Astrocyte of the cerebellum (primary cell): ENCODE results near the gene HHATL.

ENCODE experiments used
- DNase-seq: peaks from one replicate; pipeline ENCODE4 v3.0.0-alpha.2; 2011; ENCODE audit warnings: low read depth
- H3K4me3 ChIP-seq: 2 replicates; pipeline ENCODE4 v1.5.1; 2011; ENCODE audit warnings: mild to moderate bottlenecking, low read depth, low read length, moderate library complexity
- in situ Hi-C: cut with HindIII; loops from 2 replicates; pipeline ENCODE4 v1.10.0; 2017; ENCODE audit warnings: low sequenced_read_pairs
- TF ChIP-seq, protein P1 (sequence below): IDR thresholded peaks from 2 replicates; pipeline ENCODE4 v1.5.1; 2012; ENCODE audit warnings: low read length, low read depth, moderate library complexity, mild to moderate bottlenecking; ENCODE audit errors: missing control alignments

The HHATL gene

DNA sequence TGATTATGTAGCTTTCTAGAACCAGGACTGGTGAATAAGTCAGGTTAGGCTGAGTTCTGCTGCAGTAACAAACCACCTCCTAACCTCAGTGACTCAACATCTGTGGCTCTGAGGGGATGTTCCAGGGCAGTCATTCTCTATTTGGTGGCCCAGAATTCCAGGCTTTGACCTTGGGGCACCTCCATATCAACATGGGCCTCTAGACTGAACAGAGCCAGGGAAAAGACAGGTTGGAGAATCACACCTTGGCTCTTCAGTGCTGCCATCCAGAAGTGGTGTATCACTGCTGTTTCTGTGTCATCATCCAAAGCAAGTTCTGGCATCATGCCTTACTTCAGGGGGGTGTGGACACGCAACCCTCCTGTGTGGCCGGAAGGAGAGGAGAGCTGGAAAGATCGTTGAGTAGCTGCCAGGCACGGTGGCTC is 33.8 kb downstream of the HHATL start:
- in situ Hi-C loops: no loop called here

DNA sequence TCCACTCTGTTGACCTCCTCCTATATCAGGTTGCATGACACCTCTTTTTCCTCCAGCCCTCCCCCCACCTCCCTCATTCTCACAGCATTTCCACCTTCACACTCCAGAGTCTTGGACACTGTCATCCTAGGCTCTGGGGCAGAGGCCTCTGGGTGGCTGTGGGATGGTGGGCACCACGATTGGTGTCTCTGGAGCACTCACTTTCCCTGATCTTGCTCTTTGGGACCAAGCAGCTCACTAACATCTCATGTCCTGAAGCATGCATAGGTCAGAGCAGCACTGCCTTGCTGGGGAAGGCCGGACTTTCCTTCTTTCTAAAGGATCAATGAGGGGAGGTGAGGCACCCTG is 34.2 kb downstream of the HHATL start:
- in situ Hi-C loops: no loop called here
- no peak overlapping the region for H3K4me3 ChIP-seq
- DNase-seq: no peak
- TF ChIP-seq, protein P1, sequence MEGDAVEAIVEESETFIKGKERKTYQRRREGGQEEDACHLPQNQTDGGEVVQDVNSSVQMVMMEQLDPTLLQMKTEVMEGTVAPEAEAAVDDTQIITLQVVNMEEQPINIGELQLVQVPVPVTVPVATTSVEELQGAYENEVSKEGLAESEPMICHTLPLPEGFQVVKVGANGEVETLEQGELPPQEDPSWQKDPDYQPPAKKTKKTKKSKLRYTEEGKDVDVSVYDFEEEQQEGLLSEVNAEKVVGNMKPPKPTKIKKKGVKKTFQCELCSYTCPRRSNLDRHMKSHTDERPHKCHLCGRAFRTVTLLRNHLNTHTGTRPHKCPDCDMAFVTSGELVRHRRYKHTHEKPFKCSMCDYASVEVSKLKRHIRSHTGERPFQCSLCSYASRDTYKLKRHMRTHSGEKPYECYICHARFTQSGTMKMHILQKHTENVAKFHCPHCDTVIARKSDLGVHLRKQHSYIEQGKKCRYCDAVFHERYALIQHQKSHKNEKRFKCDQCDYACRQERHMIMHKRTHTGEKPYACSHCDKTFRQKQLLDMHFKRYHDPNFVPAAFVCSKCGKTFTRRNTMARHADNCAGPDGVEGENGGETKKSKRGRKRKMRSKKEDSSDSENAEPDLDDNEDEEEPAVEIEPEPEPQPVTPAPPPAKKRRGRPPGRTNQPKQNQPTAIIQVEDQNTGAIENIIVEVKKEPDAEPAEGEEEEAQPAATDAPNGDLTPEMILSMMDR: no peak

More for the DNA sequence above, 33.8 kb downstream of the HHATL start:
- DNase-seq: no peak
- no peak overlapping the region for H3K4me3 ChIP-seq
- TF ChIP-seq, protein P1: no peak

DNA sequence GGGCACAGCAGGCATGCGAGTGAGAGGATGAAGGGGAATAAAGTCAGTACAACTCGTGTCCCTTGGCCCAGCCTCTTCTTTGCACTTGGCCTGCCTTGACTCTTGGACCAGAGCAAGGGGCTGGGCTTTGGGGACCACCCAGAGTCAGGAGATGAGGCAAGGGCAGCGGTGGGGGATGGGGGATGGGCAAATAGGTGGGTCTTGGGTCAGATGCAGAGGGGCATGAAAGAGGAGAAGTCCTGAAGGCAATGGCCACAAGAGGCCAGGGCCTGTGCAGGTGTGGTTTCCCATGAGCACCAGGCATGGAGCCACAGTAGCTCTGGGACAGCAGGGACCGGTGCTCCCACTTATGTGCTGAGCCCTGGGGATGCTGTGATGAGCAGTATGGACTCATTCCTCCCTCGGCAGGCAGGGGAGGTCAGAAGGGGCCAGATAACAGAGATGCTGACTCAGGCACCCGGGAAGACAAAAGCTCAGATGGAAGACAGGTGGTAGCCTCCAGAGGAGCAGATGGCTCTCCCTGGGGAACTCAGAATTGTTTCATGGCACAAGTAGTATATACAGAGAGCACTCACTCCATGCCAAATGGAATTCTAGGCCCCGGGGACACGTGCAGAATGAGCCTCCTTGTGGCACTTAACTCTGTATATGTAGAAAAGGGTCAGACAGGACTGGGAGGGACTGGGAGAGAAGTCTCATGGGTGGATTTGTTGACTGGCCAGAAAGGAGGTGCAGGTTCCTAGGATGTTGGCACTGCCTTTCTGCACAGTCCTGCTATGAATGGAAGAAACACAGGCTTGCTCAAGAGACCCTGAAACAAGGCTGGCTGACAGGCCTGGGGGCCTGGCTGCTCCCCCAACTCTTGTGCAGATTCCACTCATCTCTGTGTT is 34.8 kb downstream of the HHATL start:
- in situ Hi-C loops: no loop called here
- H3K4me3 ChIP-seq: no peak overlapping the region
- no peak for DNase-seq
- TF ChIP-seq, protein P1: no peak

DNA sequence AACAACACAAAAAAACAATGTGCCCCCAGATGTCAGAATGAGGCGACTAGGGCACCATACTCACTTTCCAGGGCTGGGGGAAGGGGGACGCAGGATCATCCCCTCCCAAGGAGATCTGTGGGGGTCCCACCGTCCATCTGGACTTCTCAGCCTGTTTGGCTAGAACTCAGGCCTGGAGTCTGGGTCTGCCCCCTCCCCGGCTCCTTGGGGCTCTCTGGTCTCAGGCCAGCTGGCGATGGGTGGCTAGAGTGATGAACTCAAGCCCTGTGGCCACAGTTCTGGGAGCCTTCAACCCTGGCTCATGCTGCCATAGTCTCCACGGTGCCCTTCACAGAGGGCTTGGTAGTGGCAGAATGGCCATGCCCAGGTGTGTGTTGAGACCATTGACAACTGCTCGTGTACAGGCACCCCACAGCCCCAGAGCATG is 35.5 kb downstream of the HHATL start:
- TF ChIP-seq, protein P1: no peak
- DNase-seq: no peak
- in situ Hi-C loops: no loop called here
- H3K4me3 ChIP-seq: no peak overlapping the region

DNA sequence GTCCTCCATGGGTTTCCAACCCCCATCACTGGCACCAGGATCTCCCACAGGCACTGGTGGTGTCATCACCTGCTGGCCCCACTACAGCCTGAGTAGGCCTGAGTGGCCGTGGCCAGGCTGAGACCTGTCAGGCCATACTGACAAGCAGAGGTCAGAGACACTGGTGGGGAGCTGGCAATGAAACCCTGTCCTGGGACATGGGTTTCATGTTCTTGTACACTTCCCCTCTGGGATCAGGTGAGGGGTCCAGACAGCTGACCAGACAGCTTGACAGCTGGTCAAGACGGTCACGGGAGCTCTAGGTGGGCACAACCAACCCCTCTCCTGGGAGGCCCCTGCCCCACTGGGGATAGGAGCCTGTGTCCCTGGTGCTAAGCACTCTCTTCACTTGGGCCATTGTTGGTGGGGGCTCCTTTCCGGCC is 36.0 kb downstream of the HHATL start:
- TF ChIP-seq, protein P1: no peak
- no peak overlapping the region for H3K4me3 ChIP-seq
- no peak for DNase-seq
- in situ Hi-C loops: no loop called here

DNA sequence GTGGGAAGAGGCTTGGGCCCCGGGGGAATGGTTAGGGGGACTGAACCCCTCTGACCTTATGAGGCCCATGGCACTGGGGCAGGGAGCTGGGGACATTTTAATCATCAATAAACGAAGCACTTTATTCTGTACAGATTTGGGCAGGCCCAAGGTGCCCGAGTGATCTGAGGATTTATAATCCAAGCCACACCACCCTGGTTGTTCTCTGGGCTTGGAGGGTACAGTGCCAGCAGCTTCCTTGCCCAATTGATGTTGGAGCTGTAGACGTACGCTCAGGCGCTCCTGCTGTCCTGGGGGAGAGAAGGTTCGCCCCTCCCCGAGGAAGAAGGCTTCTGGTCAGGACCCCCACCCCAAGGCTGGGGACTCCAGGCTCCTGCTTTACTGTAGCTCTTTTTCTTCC is 36.6 kb downstream of the HHATL start:
- H3K4me3 ChIP-seq: no peak overlapping the region
- TF ChIP-seq, protein P1: no peak
- DNase-seq: no peak
- in situ Hi-C loops: no loop called here
